Esophagus muscularis mucosa (tissue), 4 donors: ENCODE data around the gene IRF8. TPM values are rescaled to one million over a fixed set of nuclear protein-coding genes. Genes with fewer than 3 reads are reported as not detected.

Source experiments
- DNase-seq: peaks from one replicate; pipeline ENCODE4 v3.0.0-alpha.2; 2017; ENCODE audit errors: extremely low spot score
- H3K27ac ChIP-seq, 4 donors: fragments of 200-600 bp; sonication (generic); replicated peaks in 1 of 4; 1 replicate in 3 of 4; 2 replicates in 1 of 4; pipeline ENCODE4 v1.5.1; 2016 to 2019; ENCODE audit warnings: mild to moderate bottlenecking in 1 of 4
- H3K27me3 ChIP-seq, 4 donors: fragments of 200-600 bp; sonication (generic); one replicate each; pipeline versions ENCODE4 v1.5.1 to v1.6.0; 2016 to 2019
- H3K36me3 ChIP-seq, 4 donors: fragments of 200-600 bp; sonication (generic); one replicate each; pipeline ENCODE4 v1.5.1; 2016 to 2019
- H3K4me1 ChIP-seq, 4 donors: fragments of 200-600 bp; sonication (generic); one replicate each; pipeline ENCODE4 v1.5.1; 2016 to 2019
- H3K4me3 ChIP-seq, 4 donors: fragments of 200-600 bp; sonication (generic); 1 replicate in 2 of 4; 2 replicates in 2 of 4; pipeline ENCODE4 v1.5.1; 2016 to 2019; ENCODE audit warnings: mild to moderate bottlenecking in 4 of 4, moderate library complexity in 1 of 4
- H3K9me3 ChIP-seq, 4 donors: fragments of 200-600 bp; sonication (generic); 1 replicate in 3 of 4; 2 replicates in 1 of 4; pipeline ENCODE4 v1.5.1; 2016 to 2019
- CTCF ChIP-seq, 3 experiments: fragments of 200-600 bp in 2 of 3; fragments of 450-650 bp in 1 of 3; sonication (generic) in 2 of 3; IDR thresholded peaks; one replicate each; pipeline ENCODE4 v1.5.1; 2017 to 2019; ENCODE audit warnings: antibody characterized with exemption in 3 of 3, mild to moderate bottlenecking in 2 of 3, moderate library complexity in 1 of 3
- EP300 ChIP-seq: sonication (generic); formaldehyde crosslinking; IDR thresholded peaks from one replicate; pipeline ENCODE4 v1.6.1; 2017; ENCODE audit warnings: antibody characterized with exemption
- POLR2A ChIP-seq: fragments of 450-650 bp; IDR thresholded peaks from one replicate; pipeline ENCODE4 v1.6.1; 2017; ENCODE audit warnings: antibody characterized with exemption, moderate library complexity, mild to moderate bottlenecking, low read depth
- POLR2AphosphoS5 ChIP-seq, 2 donors: sonication (generic); formaldehyde crosslinking; IDR thresholded peaks; one replicate each; pipeline ENCODE4 v1.6.1; 2017; ENCODE audit warnings: antibody characterized with exemption in 2 of 2
- WGBS: methylation state at CpG from one replicate; pipeline ENCODE4 v1.1.5; 2018; 5-methylcytosine and 5-hydroxymethylcytosine counted together
- intact Hi-C: fragments of 100-400 bp; cut with DNase I; formaldehyde crosslinking; loops from one replicate; pipeline ENCODE4 v1.15.1; 2023
- total RNA-seq, 4 donors: library from RNA; depleted of rRNA; stranded (reverse); fragments of >200 nt; gene quantifications; one replicate each; pipeline versions ENCODE4 v1.1.0 to v1.2.1, GENCODE V29; 2016

IRF8 gene
- total RNA-seq, 4 donors from 2014 or later = 5.1 to 12.9 (median 10.4) TPM

GRCh38 chr16:85914423-85914794 is 15.4 kb downstream of the IRF8 start:
- TF ChIP-seq CTCF (IDR thresholded peaks at IDR 0.05) = no peak
- no peak for TF ChIP-seq POLR2AphosphoS5 (IDR thresholded peaks at IDR 0.05)
- no peak for TF ChIP-seq EP300
- TF ChIP-seq POLR2A = no peak
- Histone ChIP-seq H3K9me3 (no peaks in the 10 kb centered on the region), H3K36me3 (peaks cover 0 to 10% (median 2%) of the 10 kb centered on the region in 4 donors), H3K4me1 (peaks cover 4 to 19% (median 16%) of the 10 kb centered on the region in 4 donors), H3K4me3 (no peak overlapping the region), H3K27ac (no peak overlapping the region), H3K27me3 (no peaks in the 10 kb centered on the region)
- WGBS = 90% methylated on average over 17 of the region's 17 CpGs
- intact Hi-C loops = no loop called here
- DNase-seq = no peak

GRCh38 chr16:85915125-85915845 is 16.3 kb downstream of the IRF8 start:
- WGBS = 81% methylated on average over 11 of the region's 20 CpGs
- intact Hi-C loops = no loop called here

GRCh38 chr16:85916141-85916890 is 17.4 kb downstream of the IRF8 start:
- no peak overlapping the region for H3K27ac ChIP-seq
- no peaks in the 10 kb centered on the region for H3K9me3 ChIP-seq
- peaks cover 0 to 11% (median 2%) of the 10 kb centered on the region in 4 donors for H3K36me3 ChIP-seq
- H3K4me3 ChIP-seq = no peak overlapping the region
- peaks cover 4 to 19% (median 16%) of the 10 kb centered on the region in 4 donors for H3K4me1 ChIP-seq
- TF ChIP-seq POLR2AphosphoS5 (IDR thresholded peaks at IDR 0.05) = no peak
- TF ChIP-seq POLR2A = no peak
- TF ChIP-seq EP300 = no peak
- no peak for DNase-seq
- WGBS = 79% methylated on average over 14 of the region's 20 CpGs
- intact Hi-C loops = no loop called here
- H3K27me3 ChIP-seq = no peaks in the 10 kb centered on the region

More at GRCh38 chr16:85915125-85915845, 16.3 kb downstream of the IRF8 start:
- DNase-seq = no peak
- H3K27me3 ChIP-seq = no peaks in the 10 kb centered on the region
- H3K4me1 ChIP-seq = peaks cover 4 to 19% (median 16%) of the 10 kb centered on the region in 4 donors
- no peak overlapping the region for H3K4me3 ChIP-seq
- peaks cover 0 to 11% (median 2%) of the 10 kb centered on the region in 4 donors for H3K36me3 ChIP-seq
- no peaks in the 10 kb centered on the region for H3K9me3 ChIP-seq
- no peak overlapping the region for H3K27ac ChIP-seq
- no peak for TF ChIP-seq POLR2A
- no peak for TF ChIP-seq CTCF (IDR thresholded peaks at IDR 0.05)
- TF ChIP-seq POLR2AphosphoS5 (IDR thresholded peaks at IDR 0.05) = no peak
- TF ChIP-seq EP300 = no peak

GRCh38 chr16:85917012-85917411 is 18.1 kb downstream of the IRF8 start:
- no peak overlapping the region for H3K4me3 ChIP-seq
- H3K36me3 ChIP-seq = peaks cover 0 to 11% (median 2%) of the 10 kb centered on the region in 4 donors
- no peak overlapping the region for H3K27ac ChIP-seq
- intact Hi-C loops = no loop called here
- TF ChIP-seq POLR2AphosphoS5 (IDR thresholded peaks at IDR 0.05) = no peak
- TF ChIP-seq EP300 = no peak
- TF ChIP-seq CTCF (IDR thresholded peaks at IDR 0.05) = no peak
- TF ChIP-seq POLR2A = no peak
- H3K9me3 ChIP-seq = no peaks in the 10 kb centered on the region
- H3K27me3 ChIP-seq = no peaks in the 10 kb centered on the region
- WGBS = 91% methylated on average over 6 of the region's 6 CpGs
- DNase-seq = no peak
- peaks cover 4 to 12% (median 12%) of the 10 kb centered on the region in 4 donors for H3K4me1 ChIP-seq

GRCh38 chr16:85917959-85918358 is 19.0 kb downstream of the IRF8 start:
- no peak for TF ChIP-seq POLR2A
- no peak for TF ChIP-seq POLR2AphosphoS5 (IDR thresholded peaks at IDR 0.05)
- TF ChIP-seq EP300 = no peak
- TF ChIP-seq CTCF (IDR thresholded peaks at IDR 0.05) = no peak
- no peak overlapping the region for H3K27ac ChIP-seq
- 83% methylated on average over 6 of the region's 6 CpGs for WGBS
- H3K36me3 ChIP-seq = peaks cover 0 to 11% (median 2%) of the 10 kb centered on the region in 4 donors
- H3K9me3 ChIP-seq = no peaks in the 10 kb centered on the region
- DNase-seq = no peak
- H3K27me3 ChIP-seq = no peaks in the 10 kb centered on the region
- peaks cover 2 to 4% (median 3%) of the 10 kb centered on the region in 4 donors for H3K4me1 ChIP-seq
- intact Hi-C loops = no loop called here
- H3K4me3 ChIP-seq = no peak overlapping the region
